Gastroesophageal sphincter (tissue), 4 donors: ENCODE measurements around the gene TFAP2E. TPM values are rescaled to one million over a fixed set of nuclear protein-coding genes. Genes with fewer than 3 reads are reported as not detected.

Experiments used
- ATAC-seq: fragments of 150-250 bp; one replicate; pipeline ENCODE4 v1.9.1; 2016; ENCODE audit warnings: mild to moderate bottlenecking, moderate library complexity
- H3K27ac ChIP-seq, 4 donors: fragments of 200-600 bp; sonication (generic) in 3 of 4; 1 replicate in 3 of 4; 2 replicates in 1 of 4; pipeline ENCODE4 v1.5.1; 2016 to 2019
- H3K27me3 ChIP-seq: fragments of 200-600 bp; sonication (generic); one replicate; pipeline ENCODE4 v1.5.1; 2019
- H3K36me3 ChIP-seq, 2 donors: fragments of 200-600 bp; sonication (generic); one replicate each; pipeline ENCODE4 v1.5.1; 2019; ENCODE audit warnings: control low read depth in 1 of 2
- H3K4me1 ChIP-seq, 3 donors: fragments of 200-600 bp; sonication (generic); 1 replicate in 2 of 3; 2 replicates in 1 of 3; pipeline ENCODE4 v1.5.1; 2016 to 2019; ENCODE audit warnings: control low read depth in 2 of 3
- H3K4me3 ChIP-seq, 2 donors: fragments of 200-600 bp; sonication (generic); one replicate each; pipeline ENCODE4 v1.5.1; 2019; ENCODE audit warnings: mild to moderate bottlenecking in 1 of 2, moderate library complexity in 1 of 2
- H3K9me3 ChIP-seq, 3 donors: fragments of 200-600 bp; sonication (generic); one replicate each; pipeline ENCODE4 v1.5.1; 2017 to 2019; ENCODE audit warnings: control low read depth in 2 of 3
- CTCF ChIP-seq, 4 experiments: fragments of 200-600 bp in 2 of 4; fragments of 450-650 bp in 2 of 4; sonication (generic) in 1 of 4; IDR thresholded peaks; one replicate each; pipeline ENCODE4 v1.5.1; 2017 to 2019; ENCODE audit warnings: antibody characterized with exemption in 4 of 4, mild to moderate bottlenecking in 2 of 4, moderate library complexity in 2 of 4
- EP300 ChIP-seq: sonication (generic); formaldehyde crosslinking; IDR thresholded peaks from one replicate; pipeline ENCODE4 v1.6.1; 2017; ENCODE audit warnings: antibody characterized with exemption, mild to moderate bottlenecking
- POLR2A ChIP-seq, 2 donors: fragments of 450-650 bp; IDR thresholded peaks; one replicate each; pipeline ENCODE4 v1.6.1; 2017; ENCODE audit warnings: antibody characterized with exemption in 2 of 2, mild to moderate bottlenecking in 2 of 2, moderate library complexity in 1 of 2
- POLR2AphosphoS5 ChIP-seq: sonication (generic); formaldehyde crosslinking; IDR thresholded peaks from one replicate; pipeline ENCODE4 v1.6.1; 2017; ENCODE audit warnings: antibody characterized with exemption
- WGBS, 2 donors: methylation state at CpG; one replicate each; pipeline ENCODE4 v1.1.5; 2018; ENCODE audit warnings: low coverage in 1 of 2; 5-methylcytosine and 5-hydroxymethylcytosine counted together
- total RNA-seq, 4 donors: library from RNA; depleted of rRNA; stranded (reverse); fragments of >200 nt; gene quantifications; one replicate each; pipeline ENCODE4 v1.1.0, GENCODE V29; 2016

TFAP2E gene
- total RNA-seq, 4 donors from 2014 or later, result 0.27 TPM; not detected in 3

- 64% methylated on average over 7 of the region's 8 CpGs; no CpG with 5 or more reads in 1 of the 2 donors for WGBS, 2 donors
- Histone ChIP-seq H3K4me1 (no peaks in the 10 kb centered on the region), H3K4me3 (no peak overlapping the region), H3K27ac (no peak overlapping the region), H3K9me3 (no peaks in the 10 kb centered on the region), H3K36me3 (peaks cover 0 to 27% of the 10 kb centered on the region in 2 donors), H3K27me3 (no peaks in the 10 kb centered on the region)
- ATAC-seq, result no peak
- TF ChIP-seq POLR2AphosphoS5, result no peak
- no peak for TF ChIP-seq POLR2A (IDR thresholded peaks at IDR 0.05)
- no peak for TF ChIP-seq CTCF (IDR thresholded peaks at IDR 0.05)
- no peak for TF ChIP-seq EP300
These were observed 20.1 kb downstream of the TFAP2E start for GRCh38 chr1:35592991-35593769.

GRCh38 chr1:35594005-35594760 is 21.1 kb downstream of the TFAP2E start:
- WGBS, 2 donors, result 80 to 85% methylated on average over 1 to 2 of the region's 9 CpGs
- ATAC-seq, result no peak
- Histone ChIP-seq H3K27ac (no peak overlapping the region), H3K4me1 (no peaks in the 10 kb centered on the region), H3K36me3 (peaks cover 0 to 37% of the 10 kb centered on the region in 2 donors), H3K4me3 (no peak overlapping the region), H3K27me3 (no peaks in the 10 kb centered on the region), H3K9me3 (no peaks in the 10 kb centered on the region)
- TF ChIP-seq POLR2A (IDR thresholded peaks at IDR 0.05), result no peak
- no peak for TF ChIP-seq POLR2AphosphoS5
- TF ChIP-seq CTCF (IDR thresholded peaks at IDR 0.05), result no peak
- no peak for TF ChIP-seq EP300

- H3K4me1 ChIP-seq, result no peaks in the 10 kb centered on the region
- ATAC-seq, result no peak
- no peak overlapping the region for H3K4me3 ChIP-seq
- H3K9me3 ChIP-seq, result no peaks in the 10 kb centered on the region
- WGBS, 2 donors, result 92% methylated on average over 7 of the region's 7 CpGs
- H3K27me3 ChIP-seq, result no peaks in the 10 kb centered on the region
- peaks cover 0 to 44% of the 10 kb centered on the region in 2 donors for H3K36me3 ChIP-seq
- H3K27ac ChIP-seq, result no peak overlapping the region
- TF ChIP-seq CTCF (IDR thresholded peaks at IDR 0.05) (no peak), EP300 (no peak), POLR2AphosphoS5 (no peak), POLR2A (IDR thresholded peaks at IDR 0.05) (no peak)
These were observed 22.6 kb downstream of the TFAP2E start for GRCh38 chr1:35595684-35596083.

- Histone ChIP-seq H3K4me1 (no peaks in the 10 kb centered on the region), H3K36me3 (peaks cover 0 to 58% of the 10 kb centered on the region in 2 donors), H3K27ac (no peak overlapping the region), H3K27me3 (no peaks in the 10 kb centered on the region), H3K9me3 (no peaks in the 10 kb centered on the region), H3K4me3 (no peak overlapping the region)
- 75 to 90% methylated on average over 4 to 5 of the region's 5 CpGs for WGBS, 2 donors
- TF ChIP-seq POLR2A (IDR thresholded peaks at IDR 0.05), result no peak
- no peak for TF ChIP-seq CTCF (IDR thresholded peaks at IDR 0.05)
- no peak for TF ChIP-seq POLR2AphosphoS5
- TF ChIP-seq EP300, result no peak
- no peak for ATAC-seq
These were observed 24.8 kb downstream of the TFAP2E start for GRCh38 chr1:35597870-35598269.
